Astrocyte (in vitro differentiated cells and primary cell): ENCODE measurements around the gene TMEM132C. TPM values are rescaled to one million over a fixed set of nuclear protein-coding genes. Genes with fewer than 3 reads are reported as not detected.

ENCODE experiments used
- DNase-seq: peaks from one replicate; pipeline ENCODE4 v3.0.0-alpha.2; 2010; ENCODE audit warnings: low read depth
- FAIRE-seq: peaks from 2 replicates; lab custom pipeline; 2011; peaks lifted over from hg19 to GRCh38; lab: Jason Lieb, UNC
- H2AFZ ChIP-seq: 2 replicates; pipeline ENCODE4 v1.6.0; 2012; ENCODE audit warnings: low read depth, low read length, inconsistent platforms
- H3K27ac ChIP-seq: 2 replicates; pipeline ENCODE4 v1.5.1; 2011; ENCODE audit warnings: low read depth, low read length, inconsistent platforms
- H3K27me3 ChIP-seq: 2 replicates; pipeline ENCODE4 v1.6.0; 2011; ENCODE audit warnings: low read length, inconsistent platforms; ENCODE audit not compliant: insufficient read depth
- H3K36me3 ChIP-seq: 2 replicates; pipeline ENCODE4 v1.5.1; 2011; ENCODE audit warnings: low read length, inconsistent platforms; ENCODE audit not compliant: insufficient read depth
- H3K4me1 ChIP-seq: 2 replicates; pipeline ENCODE4 v1.5.1; 2011; ENCODE audit warnings: low read length, inconsistent platforms; ENCODE audit not compliant: insufficient read depth
- H3K4me2 ChIP-seq: 2 replicates; pipeline ENCODE4 v1.6.0; 2012; ENCODE audit warnings: low read length, inconsistent platforms
- H3K4me3 ChIP-seq: 2 replicates; pipeline ENCODE4 v1.5.1; 2011; ENCODE audit warnings: low read depth, mild to moderate bottlenecking, low read length, inconsistent platforms; ENCODE audit not compliant: insufficient read depth
- H3K79me2 ChIP-seq: 2 replicates; pipeline ENCODE4 v1.6.0; 2012; ENCODE audit warnings: mild to moderate bottlenecking, low read length, inconsistent platforms; ENCODE audit not compliant: insufficient read depth
- H3K9ac ChIP-seq: 2 replicates; pipeline ENCODE4 v1.6.0; 2012; ENCODE audit warnings: mild to moderate bottlenecking, low read length, inconsistent platforms
- H3K9me3 ChIP-seq: 2 replicates; pipeline ENCODE4 v1.5.1; 2012; ENCODE audit warnings: low read depth, mild to moderate bottlenecking, low read length, inconsistent platforms; ENCODE audit not compliant: insufficient read depth
- H4K20me1 ChIP-seq: 2 replicates; pipeline ENCODE4 v1.6.0; 2012; ENCODE audit warnings: low read length, inconsistent platforms; ENCODE audit not compliant: insufficient read depth
- H3K27ac Mint-ChIP-seq: one replicate; pipeline ENCODE4 v1.8.0; 2021; ENCODE audit warnings: mild to moderate bottlenecking, mixed read lengths; ENCODE audit not compliant: unreplicated experiment
- H3K27me3 Mint-ChIP-seq: one replicate; pipeline ENCODE4 v1.8.0; 2021; ENCODE audit warnings: low read depth, mixed read lengths; ENCODE audit not compliant: unreplicated experiment
- H3K36me3 Mint-ChIP-seq: one replicate; pipeline ENCODE4 v1.8.0; 2021; ENCODE audit warnings: low read depth, mixed read lengths; ENCODE audit not compliant: unreplicated experiment
- H3K4me1 Mint-ChIP-seq: one replicate; pipeline ENCODE4 v1.8.0; 2021; ENCODE audit warnings: low read depth, mixed read lengths; ENCODE audit not compliant: unreplicated experiment
- H3K4me3 Mint-ChIP-seq: one replicate; pipeline ENCODE4 v1.8.0; 2021; ENCODE audit warnings: mild to moderate bottlenecking, moderate library complexity, mixed read lengths; ENCODE audit not compliant: unreplicated experiment
- H3K9me3 Mint-ChIP-seq: one replicate; pipeline ENCODE4 v1.8.0; 2021; ENCODE audit warnings: mild to moderate bottlenecking, mixed read lengths; ENCODE audit not compliant: unreplicated experiment
- CTCF ChIP-seq: IDR thresholded peaks from 2 replicates; pipeline ENCODE4 v1.5.1; 2011; ENCODE audit warnings: low read depth, mild to moderate bottlenecking, inconsistent platforms, low read length, moderate library complexity; ENCODE audit not compliant: insufficient read depth
- EZH2 ChIP-seq: IDR thresholded peaks from 2 replicates; pipeline ENCODE4 v1.6.1; 2012; ENCODE audit warnings: mild to moderate bottlenecking, low read length, inconsistent platforms; ENCODE audit not compliant: insufficient read depth
- total RNA-seq: library from RNA; stranded (reverse); gene quantifications from 2 replicates; pipeline ENCODE4 v1.2.1, GENCODE V29; 2021

Gene TMEM132C
- total RNA-seq, 1 donor from 2014 or later: not detected

DNA sequence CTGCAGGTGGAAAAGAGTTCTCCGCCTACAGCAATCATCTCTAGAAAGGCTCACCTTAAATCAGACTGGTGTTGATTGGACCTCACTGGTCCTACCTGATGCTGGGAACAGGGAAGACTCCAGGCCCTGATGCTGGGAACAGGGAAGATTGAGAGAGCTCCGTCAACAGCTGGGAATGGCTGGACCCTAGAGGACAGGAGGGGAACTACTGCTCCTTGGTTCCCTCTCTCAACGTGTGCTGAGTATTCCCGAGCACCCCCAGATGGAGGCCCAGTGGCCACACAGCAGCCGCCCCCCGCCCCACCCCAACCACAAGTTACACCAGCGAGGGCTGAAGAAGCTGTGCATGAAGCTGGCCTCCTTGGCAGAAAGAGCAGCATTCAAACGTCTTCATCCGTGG lies 316.5 kb downstream of the TMEM132C start:
- H3K36me3 Mint-ChIP-seq: no peaks in the 10 kb centered on the region
- Histone ChIP-seq H3K36me3 (no peaks in the 10 kb centered on the region), H3K4me1 (no peaks in the 10 kb centered on the region), H3K27me3 (no peaks in the 10 kb centered on the region), H3K9me3 (peaks cover 5% of the 10 kb centered on the region), H3K4me3 (no peak overlapping the region), H2AFZ (no peak overlapping the region), H3K4me2 (no peak overlapping the region), H4K20me1 (no peaks in the 10 kb centered on the region), H3K9ac (no peak overlapping the region), H3K27ac (no peak overlapping the region), H3K79me2 (no peaks in the 10 kb centered on the region)
- TF ChIP-seq CTCF: no peak
- TF ChIP-seq EZH2: no peak
- no peaks in the 10 kb centered on the region for H3K4me1 Mint-ChIP-seq
- FAIRE-seq: no peak
- DNase-seq: no peak
- peaks cover 15% of the 10 kb centered on the region for H3K9me3 Mint-ChIP-seq
- no peak overlapping the region for H3K4me3 Mint-ChIP-seq
- no peak overlapping the region for H3K27ac Mint-ChIP-seq
- no peaks in the 10 kb centered on the region for H3K27me3 Mint-ChIP-seq

DNA sequence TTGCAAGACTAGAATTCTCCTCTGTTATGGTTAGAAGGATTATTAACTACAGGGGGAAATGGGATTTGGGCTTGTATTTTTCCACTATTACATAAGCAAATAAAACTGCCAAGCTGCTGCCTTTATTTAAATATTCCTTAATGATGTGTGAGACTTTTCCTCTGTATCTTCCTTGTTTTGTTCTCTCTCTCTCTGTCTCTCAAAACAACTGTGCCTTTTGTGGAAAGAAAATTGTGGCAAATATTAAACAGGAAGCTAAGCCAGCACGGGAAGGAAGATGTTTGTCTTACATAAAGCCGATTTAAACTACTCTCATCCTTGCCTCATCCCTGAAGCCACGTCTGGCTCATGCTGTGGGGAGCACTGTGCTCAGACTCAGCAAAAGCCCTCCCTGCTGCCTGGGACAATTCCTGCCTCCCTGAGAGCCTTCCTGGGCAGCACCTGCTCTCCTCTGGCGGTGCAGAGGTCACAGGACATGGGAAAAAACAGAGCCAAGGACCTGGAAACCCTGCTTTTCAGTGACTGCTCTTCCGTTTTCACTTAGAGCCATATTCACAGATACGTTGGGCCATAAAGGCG lies 319.6 kb downstream of the TMEM132C start:
- H3K9me3 Mint-ChIP-seq: peaks cover 15% of the 10 kb centered on the region
- no peak for DNase-seq

More for the DNA sequence above, 319.6 kb downstream of the TMEM132C start:
- Histone ChIP-seq H3K27me3 (no peaks in the 10 kb centered on the region), H3K4me2 (no peak overlapping the region), H2AFZ (no peak overlapping the region), H3K4me3 (no peak overlapping the region), H3K9me3 (peaks cover 11% of the 10 kb centered on the region), H3K9ac (no peak overlapping the region), H3K79me2 (no peaks in the 10 kb centered on the region), H3K27ac (no peak overlapping the region), H4K20me1 (no peaks in the 10 kb centered on the region), H3K4me1 (no peaks in the 10 kb centered on the region), H3K36me3 (no peaks in the 10 kb centered on the region)
- H3K27ac Mint-ChIP-seq: no peak overlapping the region
- no peaks in the 10 kb centered on the region for H3K36me3 Mint-ChIP-seq
- H3K4me1 Mint-ChIP-seq: no peaks in the 10 kb centered on the region
- no peaks in the 10 kb centered on the region for H3K27me3 Mint-ChIP-seq
- FAIRE-seq: no peak
- no peak overlapping the region for H3K4me3 Mint-ChIP-seq
- TF ChIP-seq EZH2 (no peak), CTCF (no peak)
